Smooth muscle cell (in vitro differentiated cells): ENCODE results near the gene INTS6L. TPM values are rescaled to one million over a fixed set of nuclear protein-coding genes. Genes with fewer than 3 reads are reported as not detected.
A peak's percentile ranks its signal among the peaks of the same experiment; 100 is the strongest.

Source experiments
- DNase-seq: peaks from one replicate; lab custom pipeline; 2025; ENCODE audit not compliant: unreplicated experiment; lab: John Stamatoyannopoulos, UW
- H2AFZ ChIP-seq: fragments of 200-600 bp; sonication (generic); 2 replicates; pipeline ENCODE4 v1.6.0; 2016; ENCODE audit warnings: antibody characterized with exemption, low read depth, mild to moderate bottlenecking
- H3F3A ChIP-seq: fragments of 200-600 bp; sonication (generic); 2 replicates; pipeline ENCODE4 v1.6.0; 2017; ENCODE audit warnings: antibody characterized with exemption, low read depth
- H3K27ac ChIP-seq: fragments of 200-600 bp; sonication (generic); 2 replicates; pipeline ENCODE4 v1.5.1; 2016; ENCODE audit warnings: low read depth, mild to moderate bottlenecking
- H3K27me3 ChIP-seq: fragments of 200-600 bp; sonication (generic); 2 replicates; pipeline ENCODE4 v1.6.1; 2016; ENCODE audit warnings: low read depth, mild to moderate bottlenecking
- H3K36me3 ChIP-seq: fragments of 200-600 bp; sonication (generic); 2 replicates; pipeline ENCODE4 v1.5.1; 2016; ENCODE audit warnings: low read depth
- H3K4me1 ChIP-seq: fragments of 200-600 bp; sonication (generic); 2 replicates; pipeline ENCODE4 v1.5.1; 2016; ENCODE audit warnings: low read depth
- H3K4me2 ChIP-seq: fragments of 200-600 bp; sonication (generic); 2 replicates; pipeline ENCODE4 v1.6.0; 2016; ENCODE audit warnings: mild to moderate bottlenecking
- H3K4me3 ChIP-seq: fragments of 200-600 bp; sonication (generic); 2 replicates; pipeline ENCODE4 v1.5.1; 2016; ENCODE audit warnings: mild to moderate bottlenecking
- H3K79me2 ChIP-seq: fragments of 200-600 bp; sonication (generic); 2 replicates; pipeline ENCODE4 v1.6.0; 2016; ENCODE audit warnings: low read depth, mild to moderate bottlenecking
- H3K9ac ChIP-seq: fragments of 200-600 bp; sonication (generic); 2 replicates; pipeline ENCODE4 v1.6.0; 2016; ENCODE audit warnings: low read depth
- H3K9me3 ChIP-seq: fragments of 200-600 bp; sonication (generic); replicated peaks from 2 replicates; pipeline ENCODE4 v1.5.1; 2016; ENCODE audit warnings: low read depth
- H4K20me1 ChIP-seq: fragments of 200-600 bp; sonication (generic); 2 replicates; pipeline ENCODE4 v1.6.0; 2016; ENCODE audit warnings: low read depth
- WGBS: methylation state at CpG from one replicate; pipeline ENCODE4 v1.1.7; 2016; ENCODE audit warnings: low lambda C conversion rate; 5-methylcytosine and 5-hydroxymethylcytosine counted together
- polyA plus RNA-seq: library from polyadenylated mRNA; unstranded; fragments of >200 nt; fragmentation: Nextera tagmentation; extraction: Ambion mirVana; gene quantifications from 2 replicates; pipeline ENCODE4 v1.2.1, GENCODE V29; 2016
- total RNA-seq: library from RNA; depleted of rRNA; stranded (reverse); fragments of >200 nt; gene quantifications from 2 replicates; pipeline ENCODE4 v1.2.3, GENCODE V29; 2014
- TF ChIP-seq, protein P1 (sequence below): fragments of 200-600 bp; sonication (generic); IDR thresholded peaks from 2 replicates; pipeline ENCODE4 v1.5.1; 2017; ENCODE audit warnings: borderline replicate concordance, mild to moderate bottlenecking, antibody characterized with exemption; ENCODE audit not compliant: insufficient read depth, poor library complexity, severe bottlenecking

INTS6L gene
- total and polyA plus RNA-seq, 2 experiments from 2014 or later = 4.9 to 20.5 TPM

DNA sequence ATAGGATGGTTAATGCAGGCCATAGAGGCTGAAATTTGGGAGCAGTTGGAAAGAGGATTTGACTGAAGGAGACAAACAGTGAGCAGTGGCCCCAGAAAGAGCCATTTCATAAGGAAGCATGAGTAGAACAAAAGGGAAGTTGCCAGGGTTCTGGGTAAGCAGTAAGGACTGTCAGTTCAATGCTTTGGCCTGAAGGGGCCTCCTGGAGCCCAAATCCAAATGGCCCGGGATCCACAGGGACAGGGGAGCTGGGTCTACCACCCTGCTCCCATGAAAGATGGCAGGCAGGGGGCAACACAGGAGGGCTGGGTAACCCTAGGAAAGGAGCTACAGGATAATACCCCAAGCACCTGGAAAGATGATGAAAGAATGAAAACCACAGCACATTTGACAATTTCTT lies 4.1 kb upstream of the INTS6L start:
- 74% methylated on average over 1 of the region's 1 CpG for WGBS
- no peaks in the 10 kb centered on the region for H3K36me3 ChIP-seq
- no peak overlapping the region for H3K27ac ChIP-seq
- H3K9ac ChIP-seq = no peak overlapping the region
- no peaks in the 10 kb centered on the region for H3K27me3 ChIP-seq
- no peak for DNase-seq
- H3K4me1 ChIP-seq = no peaks in the 10 kb centered on the region
- TF ChIP-seq, protein P1, sequence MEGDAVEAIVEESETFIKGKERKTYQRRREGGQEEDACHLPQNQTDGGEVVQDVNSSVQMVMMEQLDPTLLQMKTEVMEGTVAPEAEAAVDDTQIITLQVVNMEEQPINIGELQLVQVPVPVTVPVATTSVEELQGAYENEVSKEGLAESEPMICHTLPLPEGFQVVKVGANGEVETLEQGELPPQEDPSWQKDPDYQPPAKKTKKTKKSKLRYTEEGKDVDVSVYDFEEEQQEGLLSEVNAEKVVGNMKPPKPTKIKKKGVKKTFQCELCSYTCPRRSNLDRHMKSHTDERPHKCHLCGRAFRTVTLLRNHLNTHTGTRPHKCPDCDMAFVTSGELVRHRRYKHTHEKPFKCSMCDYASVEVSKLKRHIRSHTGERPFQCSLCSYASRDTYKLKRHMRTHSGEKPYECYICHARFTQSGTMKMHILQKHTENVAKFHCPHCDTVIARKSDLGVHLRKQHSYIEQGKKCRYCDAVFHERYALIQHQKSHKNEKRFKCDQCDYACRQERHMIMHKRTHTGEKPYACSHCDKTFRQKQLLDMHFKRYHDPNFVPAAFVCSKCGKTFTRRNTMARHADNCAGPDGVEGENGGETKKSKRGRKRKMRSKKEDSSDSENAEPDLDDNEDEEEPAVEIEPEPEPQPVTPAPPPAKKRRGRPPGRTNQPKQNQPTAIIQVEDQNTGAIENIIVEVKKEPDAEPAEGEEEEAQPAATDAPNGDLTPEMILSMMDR = no peak
- no peaks in the 10 kb centered on the region for H3F3A ChIP-seq
- H3K79me2 ChIP-seq = no peaks in the 10 kb centered on the region
- H3K4me2 ChIP-seq = no peak overlapping the region
- H3K9me3 ChIP-seq = no peaks in the 10 kb centered on the region
- H2AFZ ChIP-seq = no peak overlapping the region
- no peaks in the 10 kb centered on the region for H4K20me1 ChIP-seq
- H3K4me3 ChIP-seq = no peak overlapping the region

DNA sequence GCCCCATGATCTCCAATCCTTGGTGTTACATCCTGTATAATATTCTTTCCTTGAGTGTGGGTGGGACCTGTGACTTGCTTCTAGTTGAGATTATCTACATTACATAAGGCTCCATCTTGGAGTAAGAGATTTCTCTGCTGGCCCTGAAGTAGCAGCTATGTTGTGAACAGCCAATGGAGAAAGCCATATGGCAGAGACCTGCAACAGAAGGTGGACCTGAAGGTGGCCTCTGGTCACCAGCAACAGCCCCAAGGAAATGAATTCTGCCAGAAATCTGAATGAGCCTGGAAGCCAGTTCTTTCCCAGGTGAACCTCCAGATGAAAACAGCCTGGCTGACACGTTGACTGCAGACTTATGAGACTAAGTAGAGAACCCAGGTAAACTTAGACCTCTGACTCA lies 2.3 kb upstream of the INTS6L start:
- H2AFZ ChIP-seq = no peak overlapping the region
- TF ChIP-seq, protein P1 = no peak
- H3F3A ChIP-seq = no peaks in the 10 kb centered on the region
- H3K9ac ChIP-seq = no peak overlapping the region
- H3K4me3 ChIP-seq = no peak overlapping the region
- 54% methylated on average over 1 of the region's 1 CpG for WGBS
- H3K79me2 ChIP-seq = no peaks in the 10 kb centered on the region
- H3K4me1 ChIP-seq = no peaks in the 10 kb centered on the region
- H3K27ac ChIP-seq = no peak overlapping the region
- no peaks in the 10 kb centered on the region for H3K27me3 ChIP-seq
- H4K20me1 ChIP-seq = no peaks in the 10 kb centered on the region
- no peak overlapping the region for H3K4me2 ChIP-seq
- no peaks in the 10 kb centered on the region for H3K36me3 ChIP-seq
- H3K9me3 ChIP-seq = no peaks in the 10 kb centered on the region
- DNase-seq = no peak

DNA sequence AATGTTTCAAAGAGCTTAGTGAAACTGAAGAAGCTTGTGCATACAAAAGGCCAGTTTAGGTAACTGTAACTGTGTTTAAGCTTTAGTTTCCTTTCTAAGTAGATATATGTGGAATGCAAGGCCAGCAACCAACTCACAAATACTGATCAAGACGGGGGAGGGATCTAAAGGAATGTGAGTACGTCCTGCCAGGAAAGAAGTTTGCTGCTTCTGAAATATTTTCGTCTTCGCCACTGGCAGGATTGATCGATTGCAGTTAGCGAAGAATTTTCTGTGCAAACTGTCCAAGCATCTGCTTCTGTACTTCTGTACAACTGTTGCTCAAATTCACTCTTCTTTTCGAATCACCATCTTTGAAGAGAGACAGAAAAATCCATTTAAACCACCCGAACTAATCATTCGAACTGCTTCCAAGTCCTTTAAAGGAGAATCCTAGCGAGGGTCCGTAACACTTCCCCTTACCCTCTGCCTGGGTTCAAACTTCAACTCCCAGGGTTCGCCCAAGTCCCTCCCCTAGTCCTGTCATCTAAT lies 373 bp upstream of the INTS6L start:
- Histone ChIP-seq H3K9ac (peak overlapping the region; percentile 42), H2AFZ (peak overlapping the region; percentile 49), H3K4me1 (no peaks in the 10 kb centered on the region), H3F3A (no peaks in the 10 kb centered on the region), H3K27ac (peak overlapping the region; percentile 85), H3K36me3 (no peaks in the 10 kb centered on the region), H3K4me2 (peak overlapping the region; percentile 79), H3K9me3 (no peaks in the 10 kb centered on the region), H3K27me3 (no peaks in the 10 kb centered on the region), H4K20me1 (peaks cover 1% of the 10 kb centered on the region), H3K4me3 (peak overlapping the region; percentile 69), H3K79me2 (no peaks in the 10 kb centered on the region)
- 50% methylated on average over 12 of the region's 12 CpGs for WGBS
- DNase-seq = no peak
- TF ChIP-seq, protein P1 = no peak
